GM23248 (cell line): ENCODE measurements around the gene CEMIP. TPM values are rescaled to one million over a fixed set of nuclear protein-coding genes. Genes with fewer than 3 reads are reported as not detected.

Source experiments
- DNase-seq: peaks from one replicate; pipeline ENCODE4 v3.0.0-alpha.2; 2015
- H2AFZ ChIP-seq: fragments of 200-600 bp; sonication (generic); 2 replicates; pipeline ENCODE4 v1.6.1; 2016; ENCODE audit warnings: antibody characterized with exemption
- H3F3A ChIP-seq: fragments of 200-600 bp; sonication (generic); 2 replicates; pipeline ENCODE4 v1.6.1; 2016; ENCODE audit warnings: mild to moderate bottlenecking, antibody characterized with exemption, mixed run types; ENCODE audit not compliant: insufficient read depth
- H3K27ac ChIP-seq: fragments of 200-600 bp; sonication (generic); 2 replicates; pipeline ENCODE4 v1.5.1; 2016; ENCODE audit warnings: mild to moderate bottlenecking
- H3K27me3 ChIP-seq: fragments of 200-600 bp; sonication (generic); replicated peaks from 2 replicates; pipeline ENCODE4 v1.6.1; 2016; ENCODE audit warnings: mild to moderate bottlenecking; ENCODE audit not compliant: insufficient read depth
- H3K36me3 ChIP-seq: fragments of 200-600 bp; sonication (generic); 2 replicates; pipeline ENCODE4 v1.6.1; 2016; ENCODE audit warnings: low read depth, mild to moderate bottlenecking
- H3K4me1 ChIP-seq: fragments of 200-600 bp; sonication (generic); 2 replicates; pipeline ENCODE4 v1.6.1; 2016; ENCODE audit warnings: mild to moderate bottlenecking; ENCODE audit not compliant: insufficient read depth
- H3K4me2 ChIP-seq: fragments of 200-600 bp; sonication (generic); one replicate; pipeline ENCODE4 v1.6.1; 2016; ENCODE audit warnings: mild to moderate bottlenecking; ENCODE audit not compliant: unreplicated experiment
- H3K4me3 ChIP-seq: fragments of 200-600 bp; sonication (generic); 2 replicates; pipeline ENCODE4 v1.5.1; 2016; ENCODE audit warnings: mild to moderate bottlenecking
- H3K79me2 ChIP-seq: fragments of 200-600 bp; sonication (generic); 2 replicates; pipeline ENCODE4 v1.6.1; 2016; ENCODE audit warnings: mild to moderate bottlenecking; ENCODE audit not compliant: insufficient read depth
- H3K9ac ChIP-seq: fragments of 200-600 bp; sonication (generic); 2 replicates; pipeline ENCODE4 v1.6.1; 2016; ENCODE audit warnings: mild to moderate bottlenecking
- H3K9me2 ChIP-seq: fragments of 200-600 bp; sonication (generic); 2 replicates; pipeline ENCODE4 v1.6.1; 2016; ENCODE audit warnings: mixed run types, mild to moderate bottlenecking, moderate library complexity; ENCODE audit not compliant: insufficient read depth
- H3K9me3 ChIP-seq: fragments of 200-600 bp; sonication (generic); one replicate; pipeline ENCODE4 v1.6.1; 2017; ENCODE audit warnings: low read depth
- H4K20me1 ChIP-seq: fragments of 200-600 bp; sonication (generic); 2 replicates; pipeline ENCODE4 v1.6.0; 2016; ENCODE audit not compliant: insufficient read depth
- EZH2 ChIP-seq: fragments of 200-600 bp; sonication (generic); IDR thresholded peaks from 2 replicates; pipeline ENCODE4 v1.6.1; 2018; ENCODE audit warnings: antibody characterized with exemption, mild to moderate bottlenecking; ENCODE audit not compliant: insufficient read depth, poor library complexity, severe bottlenecking
- EZH2phosphoT487 ChIP-seq: fragments of 200-600 bp; sonication (generic); IDR thresholded peaks from 2 replicates; pipeline ENCODE4 v1.6.1; 2018; ENCODE audit warnings: antibody characterized with exemption, moderate library complexity, mild to moderate bottlenecking, low read depth; ENCODE audit not compliant: insufficient read depth
- WGBS, 2 experiments: methylation state at CpG; one replicate each; pipeline ENCODE4 v1.1.6; 2015 to 2017; ENCODE audit warnings: low lambda C conversion rate in 2 of 2, low coverage in 1 of 2; ENCODE audit errors: missing lambda C conversion rate in 2 of 2; 5-methylcytosine and 5-hydroxymethylcytosine counted together
- in situ Hi-C: fragments of 300-500 bp; cut with MboI; formaldehyde crosslinking; loops from 2 replicates; pipeline ENCODE4 v1.15.0; 2020
- polyA plus RNA-seq: library from polyadenylated mRNA; unstranded; fragments of >200 nt; fragmentation: Nextera tagmentation; extraction: Ambion mirVana; gene quantifications from 2 replicates; pipeline ENCODE4 v1.2.1, GENCODE V29; 2016
- total RNA-seq: library from RNA; depleted of rRNA; stranded (reverse); fragments of >200 nt; shearing (Covaris generic); gene quantifications from 2 replicates; pipeline ENCODE4 v1.2.3, GENCODE V29; 2014

Gene CEMIP
- total and polyA plus RNA-seq, 2 experiments from 2014 or later = 134 to 213 TPM

DNA sequence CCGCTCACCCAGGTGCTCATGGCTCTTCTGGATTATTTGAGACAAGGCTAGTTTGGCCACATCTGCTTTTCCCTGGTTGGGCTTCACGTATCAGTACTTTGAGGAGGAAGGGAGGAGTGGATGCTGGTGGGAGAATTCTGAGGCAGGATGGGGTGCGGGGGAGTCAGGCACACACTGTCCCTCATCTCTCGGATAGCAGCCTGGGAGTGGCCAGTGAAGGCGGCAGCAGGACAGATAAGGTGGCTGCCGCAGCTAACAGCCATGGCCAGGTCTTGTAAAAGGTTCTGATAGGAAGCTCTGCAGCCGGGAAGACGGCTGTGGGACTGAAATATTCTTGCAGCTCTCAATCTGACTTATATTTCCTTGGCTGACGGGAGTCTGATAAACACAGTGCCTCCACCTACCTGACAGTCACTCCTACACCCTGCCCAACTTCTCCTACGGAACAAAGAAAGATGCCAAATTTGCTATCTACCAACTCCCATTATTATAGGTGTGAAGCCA is 123.2 kb downstream of the CEMIP start:
- Histone ChIP-seq H3K79me2 (no peaks in the 10 kb centered on the region), H3K4me1 (0 out of 2 replicates have a peak, but pooled peaks cover 5% of the 10 kb centered on the region), H3K9me3 (no peaks in the 10 kb centered on the region), H3K27ac (no peak overlapping the region), H3K9me2 (no peaks in the 10 kb centered on the region), H3K36me3 (peaks cover 50% of the 10 kb centered on the region), H4K20me1 (no peaks in the 10 kb centered on the region), H2AFZ (no peak overlapping the region), H3K9ac (no peak overlapping the region), H3K27me3 (no peaks in the 10 kb centered on the region), H3K4me2 (no peak overlapping the region), H3K4me3 (no peak overlapping the region), H3F3A (peaks cover 77% of the 10 kb centered on the region)
- in situ Hi-C loops = no loop called here
- 90 to 93% methylated on average over 10 of the region's 10 CpGs for WGBS, 2 experiments
- no peak for DNase-seq
- TF ChIP-seq EZH2phosphoT487 (no peak), EZH2 (no peak)

DNA sequence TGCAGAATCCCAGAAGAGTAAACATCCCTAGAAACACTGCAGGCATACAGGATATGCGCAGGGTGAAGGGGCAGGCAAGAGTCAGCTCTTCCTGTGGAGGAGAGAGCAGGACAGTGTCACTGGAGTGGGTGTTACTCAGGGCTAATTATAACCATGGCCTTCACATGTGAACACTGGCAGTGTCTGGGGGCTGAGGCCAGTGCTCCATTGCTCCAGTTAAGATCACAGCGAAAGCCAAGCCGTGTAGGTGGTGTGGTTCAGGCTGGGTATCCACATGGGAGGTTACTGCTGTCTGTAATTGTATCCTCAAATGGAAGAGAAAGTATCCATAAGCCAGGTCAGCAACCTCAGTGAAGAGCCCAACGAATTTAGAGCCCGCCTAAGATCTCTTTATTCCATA is 125.8 kb downstream of the CEMIP start:
- Histone ChIP-seq H4K20me1 (no peaks in the 10 kb centered on the region), H3K79me2 (no peaks in the 10 kb centered on the region), H3K27ac (no peak overlapping the region), H3K27me3 (no peaks in the 10 kb centered on the region), H3K4me2 (no peak overlapping the region), H3K36me3 (peaks cover 53% of the 10 kb centered on the region), H3K9ac (no peak overlapping the region), H3K4me1 (no peaks in the 10 kb centered on the region), H3K9me2 (no peaks in the 10 kb centered on the region), H2AFZ (no peak overlapping the region), H3K9me3 (no peaks in the 10 kb centered on the region), H3K4me3 (no peak overlapping the region), H3F3A (peaks cover 91% of the 10 kb centered on the region)
- TF ChIP-seq EZH2phosphoT487 (no peak), EZH2 (no peak)
- in situ Hi-C loops = no loop called here
- WGBS, 2 experiments = 86 to 92% methylated on average over 5 of the region's 5 CpGs
- DNase-seq = peak; percentile 30

GRCh38 chr15:80906159-80906766 is 127.1 kb downstream of the CEMIP start:
- no peaks in the 10 kb centered on the region for H3K9me3 ChIP-seq
- TF ChIP-seq EZH2 (no peak), EZH2phosphoT487 (no peak)
- H3K9ac ChIP-seq = no peak overlapping the region
- H2AFZ ChIP-seq = no peak overlapping the region
- no peaks in the 10 kb centered on the region for H4K20me1 ChIP-seq
- no peak overlapping the region for H3K4me2 ChIP-seq
- 86 to 87% methylated on average over 11 of the region's 11 CpGs for WGBS, 2 experiments
- H3K4me3 ChIP-seq = no peak overlapping the region
- H3F3A ChIP-seq = peaks cover 96% of the 10 kb centered on the region
- no peaks in the 10 kb centered on the region for H3K79me2 ChIP-seq
- H3K27me3 ChIP-seq = no peaks in the 10 kb centered on the region
- no peak overlapping the region for H3K27ac ChIP-seq
- H3K36me3 ChIP-seq = peaks cover 61% of the 10 kb centered on the region
- no peaks in the 10 kb centered on the region for H3K4me1 ChIP-seq
- H3K9me2 ChIP-seq = no peaks in the 10 kb centered on the region
- in situ Hi-C loops = no loop called here
- DNase-seq = peak; percentile 46

DNA sequence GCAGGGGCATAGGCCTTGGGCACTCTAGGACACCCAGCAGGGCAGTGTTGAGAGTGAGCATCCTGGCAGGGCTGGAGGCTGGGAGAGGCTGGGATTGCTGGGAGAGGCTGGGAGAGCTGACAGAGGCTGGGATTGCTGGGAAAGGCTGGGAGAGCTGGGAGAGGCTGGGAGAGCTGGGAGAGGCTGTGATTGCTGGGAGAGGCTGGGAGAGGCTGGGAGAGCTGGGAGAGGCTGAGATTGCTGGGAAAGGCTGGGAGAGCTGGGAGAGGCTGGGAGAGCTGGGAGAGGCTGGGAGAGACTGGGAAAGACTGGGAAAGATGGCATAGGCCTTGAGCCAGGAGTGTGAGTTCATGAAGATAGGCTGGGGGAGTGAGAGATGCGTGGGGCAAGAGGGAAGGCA is 132.7 kb downstream of the CEMIP start:
- 100% methylated on average over 1 of the region's 1 CpG for WGBS, 2 experiments
- DNase-seq = no peak

More for the DNA sequence above, 132.7 kb downstream of the CEMIP start:
- no peaks in the 10 kb centered on the region for H3K9me3 ChIP-seq
- H3K9me2 ChIP-seq = no peaks in the 10 kb centered on the region
- H3K9ac ChIP-seq = no peak overlapping the region
- no peak overlapping the region for H3K27ac ChIP-seq
- H2AFZ ChIP-seq = no peak overlapping the region
- no peak overlapping the region for H3K4me2 ChIP-seq
- H4K20me1 ChIP-seq = no peaks in the 10 kb centered on the region
- in situ Hi-C loops = no loop called here
- H3K4me3 ChIP-seq = no peak overlapping the region
- peaks cover 46% of the 10 kb centered on the region for H3K36me3 ChIP-seq
- no peaks in the 10 kb centered on the region for H3K27me3 ChIP-seq
- no peaks in the 10 kb centered on the region for H3K79me2 ChIP-seq
- TF ChIP-seq EZH2phosphoT487 (no peak), EZH2 (no peak)
- no peaks in the 10 kb centered on the region for H3K4me1 ChIP-seq
- peaks cover 90% of the 10 kb centered on the region for H3F3A ChIP-seq
